ES-I3 (cell line): Measurements from ENCODE around the gene NSMCE3.

Source experiments
- H3K36me3 ChIP-seq: 2 replicates; pipeline ENCODE4 v1.6.1; 2013; ENCODE audit warnings: mild to moderate bottlenecking, low read length, control low read depth, moderate library complexity; ENCODE audit not compliant: insufficient read depth
- H3K4me1 ChIP-seq: 2 replicates; pipeline ENCODE4 v1.6.1; 2013; ENCODE audit warnings: mild to moderate bottlenecking, control low read depth, low read length; ENCODE audit not compliant: insufficient read depth
- H3K9ac ChIP-seq: 2 replicates; pipeline ENCODE4 v1.6.1; 2013; ENCODE audit warnings: low read depth, mild to moderate bottlenecking, low read length, moderate library complexity
- H3K9me3 ChIP-seq: 2 replicates; pipeline ENCODE4 v1.6.1; 2013; ENCODE audit warnings: mild to moderate bottlenecking, low read length, moderate library complexity; ENCODE audit not compliant: control insufficient read depth, insufficient read depth

The NSMCE3 gene

GRCh38 chr15:29269485-29270168, at the start of gene NSMCE3:
NSMCE3 (minus strand) TSS chr15:29269822; CDS start chr15:29269705, 117 bp downstream.
- Histone ChIP-seq H3K9ac (peak within 1 kb of the TSS; percentile 81), H3K9me3 (no peaks in the 10 kb centered on the region), H3K4me1 (peaks cover 8% of the 10 kb centered on the region; the same call in 1 of the 2 replicates), H3K36me3 (no peaks in the 10 kb centered on the region)

DNA sequence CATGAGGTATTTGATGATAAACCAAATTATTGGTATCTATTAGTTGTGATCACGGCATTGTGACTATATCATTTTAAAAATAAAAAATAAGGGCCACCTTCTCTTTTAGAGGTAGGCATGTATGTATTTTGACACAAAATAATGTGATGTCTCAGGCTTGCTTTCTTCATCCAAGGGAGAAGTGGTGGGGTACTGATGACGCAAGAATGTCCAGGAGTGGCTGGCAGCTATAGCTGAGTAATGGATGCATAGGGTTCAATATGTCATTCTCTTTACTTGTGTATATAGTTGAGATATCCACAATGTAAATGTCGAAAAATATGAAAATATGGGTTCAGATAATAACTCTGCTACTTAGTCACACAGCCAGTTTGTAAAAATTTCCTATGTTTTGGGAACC, 46.8 kb upstream of the NSMCE3 start:
- H3K9ac ChIP-seq: no peak overlapping the region
- H3K4me1 ChIP-seq: peaks cover 15% of the 10 kb centered on the region
- H3K9me3 ChIP-seq: no peaks in the 10 kb centered on the region
- no peaks in the 10 kb centered on the region for H3K36me3 ChIP-seq

- H3K9me3 ChIP-seq: no peaks in the 10 kb centered on the region
- H3K4me1 ChIP-seq: no peaks in the 10 kb centered on the region
- no peak overlapping the region for H3K9ac ChIP-seq
- H3K36me3 ChIP-seq: no peaks in the 10 kb centered on the region
Observed at GRCh38 chr15:29312387-29312786, 42.8 kb upstream of the NSMCE3 start.

DNA sequence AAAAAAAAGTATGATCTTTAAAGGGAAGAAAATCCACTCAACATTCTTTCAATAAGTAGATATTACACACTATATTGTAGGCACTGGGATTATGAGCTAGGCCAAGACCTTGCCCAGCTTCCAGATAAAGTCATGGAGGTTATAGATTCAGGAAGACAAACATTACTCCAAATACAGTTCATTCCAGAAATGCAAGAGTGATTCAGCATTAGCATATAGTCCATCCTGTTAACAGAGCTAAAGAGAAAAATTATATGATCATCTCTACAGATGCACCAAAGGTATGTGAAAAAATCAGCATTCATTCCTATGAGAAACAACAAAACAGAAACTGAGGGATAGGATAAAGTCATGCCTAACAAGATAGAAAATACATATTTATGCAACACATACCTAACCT, 42.1 kb upstream of the NSMCE3 start:
- Histone ChIP-seq H3K4me1 (no peaks in the 10 kb centered on the region), H3K9me3 (no peaks in the 10 kb centered on the region), H3K9ac (no peak overlapping the region), H3K36me3 (no peaks in the 10 kb centered on the region)

GRCh38 chr15:29309139-29309538, 39.5 kb upstream of the NSMCE3 start:
- Histone ChIP-seq H3K4me1 (no peaks in the 10 kb centered on the region), H3K36me3 (no peaks in the 10 kb centered on the region)

DNA sequence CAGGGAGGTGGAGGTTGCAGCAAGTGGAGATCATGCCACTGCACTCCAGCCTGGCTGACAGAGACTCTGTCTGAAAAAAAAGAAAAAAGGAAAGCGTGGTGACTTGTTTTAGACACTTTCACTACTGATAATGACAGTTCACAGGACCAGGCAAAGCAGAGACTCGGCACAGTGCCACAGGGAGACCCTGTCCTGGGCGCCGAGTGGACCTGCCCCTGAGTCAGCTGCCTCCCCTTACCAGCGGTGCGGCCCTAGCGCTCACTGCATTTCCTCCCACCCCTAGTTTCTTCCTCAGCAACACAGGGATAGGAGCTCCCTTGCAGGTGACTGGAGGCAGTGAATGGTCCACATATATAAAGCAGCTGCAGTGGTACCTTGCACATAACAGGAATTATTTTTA, 38.7 kb upstream of the NSMCE3 start:
- no peaks in the 10 kb centered on the region for H3K9me3 ChIP-seq
- H3K4me1 ChIP-seq: no peaks in the 10 kb centered on the region
- H3K9ac ChIP-seq: no peak overlapping the region
- no peaks in the 10 kb centered on the region for H3K36me3 ChIP-seq

More at GRCh38 chr15:29309139-29309538, 39.5 kb upstream of the NSMCE3 start:
- H3K9me3 ChIP-seq: no peaks in the 10 kb centered on the region
- no peak overlapping the region for H3K9ac ChIP-seq

DNA sequence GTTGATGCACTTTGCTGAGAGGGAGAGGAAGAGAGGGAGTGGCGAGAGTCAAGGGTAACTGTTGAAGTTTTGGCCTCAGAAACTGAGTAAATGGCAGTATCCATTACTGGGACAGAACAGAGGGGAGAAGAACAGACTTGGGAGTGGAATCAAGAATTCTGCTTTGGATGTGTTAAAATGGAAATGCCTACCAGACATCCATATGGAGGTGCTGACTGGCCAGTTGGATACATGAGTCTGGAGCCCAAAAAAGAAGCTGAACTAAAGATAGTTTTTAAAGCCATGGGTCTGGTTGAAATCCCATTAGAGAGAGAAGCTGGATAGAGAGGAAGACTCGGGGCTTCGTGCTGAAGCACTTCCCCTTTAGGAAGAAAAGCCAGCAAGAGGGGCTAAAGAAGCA, 35.9 kb upstream of the NSMCE3 start:
- Histone ChIP-seq H3K9me3 (no peaks in the 10 kb centered on the region), H3K9ac (no peak overlapping the region), H3K4me1 (no peaks in the 10 kb centered on the region), H3K36me3 (no peaks in the 10 kb centered on the region)

- no peaks in the 10 kb centered on the region for H3K36me3 ChIP-seq
- no peaks in the 10 kb centered on the region for H3K4me1 ChIP-seq
- H3K9me3 ChIP-seq: no peaks in the 10 kb centered on the region
- no peak overlapping the region for H3K9ac ChIP-seq
Observed at GRCh38 chr15:29302871-29303270, 33.2 kb upstream of the NSMCE3 start.

GRCh38 chr15:29299784-29300183, 30.2 kb upstream of the NSMCE3 start:
- H3K9me3 ChIP-seq: no peaks in the 10 kb centered on the region
- H3K36me3 ChIP-seq: no peaks in the 10 kb centered on the region
- no peaks in the 10 kb centered on the region for H3K4me1 ChIP-seq
- no peak overlapping the region for H3K9ac ChIP-seq

DNA sequence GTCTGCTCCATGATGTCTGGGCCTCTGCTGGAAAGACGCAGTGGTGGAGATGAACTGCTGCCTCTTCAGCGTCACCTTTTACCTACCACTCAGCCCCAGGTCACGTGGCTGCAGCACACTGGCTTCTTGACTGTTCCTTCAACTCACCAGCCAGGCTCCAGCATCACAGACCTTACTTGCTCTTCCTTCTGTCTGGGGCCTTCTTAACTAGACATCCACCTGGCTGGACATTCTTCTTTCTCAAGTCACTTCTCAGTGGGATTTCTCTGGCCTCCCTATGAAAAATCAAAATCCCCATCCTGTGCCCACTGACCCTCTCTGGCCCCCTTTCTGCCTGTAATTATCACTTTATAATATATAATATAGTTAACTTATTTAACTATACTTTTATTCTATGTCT, 29.7 kb upstream of the NSMCE3 start:
- H3K9ac ChIP-seq: no peak overlapping the region
- no peaks in the 10 kb centered on the region for H3K4me1 ChIP-seq
- H3K36me3 ChIP-seq: no peaks in the 10 kb centered on the region
- no peaks in the 10 kb centered on the region for H3K9me3 ChIP-seq

GRCh38 chr15:29294732-29295325, 25.2 kb upstream of the NSMCE3 start:
- H3K36me3 ChIP-seq: no peaks in the 10 kb centered on the region
- H3K9me3 ChIP-seq: no peaks in the 10 kb centered on the region; the same call in 1 of the 2 replicates
- no peaks in the 10 kb centered on the region for H3K4me1 ChIP-seq
- H3K9ac ChIP-seq: no peak overlapping the region

- H3K9me3 ChIP-seq: no peaks in the 10 kb centered on the region; the same call in 1 of the 2 replicates
- no peak overlapping the region for H3K9ac ChIP-seq
- H3K4me1 ChIP-seq: no peaks in the 10 kb centered on the region
- no peaks in the 10 kb centered on the region for H3K36me3 ChIP-seq
Observed at GRCh38 chr15:29291067-29291845, 21.6 kb upstream of the NSMCE3 start.

GRCh38 chr15:29289173-29289572, 19.6 kb upstream of the NSMCE3 start:
- no peak overlapping the region for H3K9ac ChIP-seq
- H3K36me3 ChIP-seq: no peaks in the 10 kb centered on the region
- no peaks in the 10 kb centered on the region; the same call in 1 of the 2 replicates for H3K9me3 ChIP-seq
- no peaks in the 10 kb centered on the region for H3K4me1 ChIP-seq

- no peaks in the 10 kb centered on the region for H3K9me3 ChIP-seq
- H3K9ac ChIP-seq: no peak overlapping the region
- H3K36me3 ChIP-seq: no peaks in the 10 kb centered on the region
- no peaks in the 10 kb centered on the region for H3K4me1 ChIP-seq
Observed at GRCh38 chr15:29285386-29285785, 15.8 kb upstream of the NSMCE3 start.

GRCh38 chr15:29283381-29283780, 13.8 kb upstream of the NSMCE3 start:
- Histone ChIP-seq H3K36me3 (no peaks in the 10 kb centered on the region), H3K9ac (no peak overlapping the region), H3K9me3 (no peaks in the 10 kb centered on the region), H3K4me1 (no peaks in the 10 kb centered on the region)
